ENCODE data around the gene PAK6. TPM values are rescaled to one million over a fixed set of nuclear protein-coding genes. Genes with fewer than 3 reads are reported as not detected.

The PAK6 gene
- polyA plus RNA-seq, 1 donor: 0.76 TPM

- no peak for DNase-seq
Measured at GRCh38 chr15:40278026-40278425, 39.2 kb downstream of the PAK6 start.

GRCh38 chr15:40279437-40280141 lies 40.7 kb downstream of the PAK6 start:
- peak; percentile 60 for DNase-seq

GRCh38 chr15:40280260-40281056 lies 41.6 kb downstream of the PAK6 start:
- no peak for DNase-seq

GRCh38 chr15:40281057-40281800 lies 42.4 kb downstream of the PAK6 start:
- no peak for DNase-seq

GRCh38 chr15:40281801-40282146 lies 42.9 kb downstream of the PAK6 start:
- DNase-seq: no peak

- DNase-seq: no peak
Measured at GRCh38 chr15:40282147-40282868, 43.4 kb downstream of the PAK6 start.

GRCh38 chr15:40282869-40283614 lies 44.2 kb downstream of the PAK6 start, which contains the start of gene ANKRD63:
Gene ANKRD63 (minus strand): TSS chr15:40283064. CDS start chr15:40282586, 478 bp downstream.
- no peak for DNase-seq

GRCh38 chr15:40283615-40284300 lies 44.9 kb downstream of the PAK6 start:
- no peak for DNase-seq

- no peak for DNase-seq
Measured at GRCh38 chr15:40285151-40285550, 46.3 kb downstream of the PAK6 start.

GRCh38 chr15:40285554-40286011 lies 46.7 kb downstream of the PAK6 start:
- no peak for DNase-seq

GRCh38 chr15:40286061-40286532 lies 47.2 kb downstream of the PAK6 start:
- no peak for DNase-seq

- no peak for DNase-seq
Measured at GRCh38 chr15:40286794-40287193, 47.9 kb downstream of the PAK6 start.

- DNase-seq: no peak
Measured at GRCh38 chr15:40287505-40287904, 48.6 kb downstream of the PAK6 start.

GRCh38 chr15:40287968-40288367 lies 49.1 kb downstream of the PAK6 start:
- no peak for DNase-seq

GRCh38 chr15:40289140-40289775 lies 50.4 kb downstream of the PAK6 start:
- no peak for DNase-seq

- DNase-seq: no peak
Measured at GRCh38 chr15:40290545-40290917, 51.7 kb downstream of the PAK6 start.

- DNase-seq: peak; percentile 51
Measured at GRCh38 chr15:40290918-40291574, 52.2 kb downstream of the PAK6 start.

- DNase-seq: no peak
Measured at GRCh38 chr15:40292246-40292645, 53.4 kb downstream of the PAK6 start.

GRCh38 chr15:40293006-40293405 lies 54.1 kb downstream of the PAK6 start:
- DNase-seq: no peak
